PC-3 (cell line): ENCODE data around the gene CAMK2B. TPM values are rescaled to one million over a fixed set of nuclear protein-coding genes. Genes with fewer than 3 reads are reported as not detected.
"Not testable (repeated sequence)": the region's sequence is repeated elsewhere in the genome, so short reads cannot be mapped to it uniquely, and the experiment has no call there.

Experiments used
- ATAC-seq: fragments of 200-7000 bp; cut with Tn5 transposase; 2 replicates; pipeline ENCODE4 v1.9.1; 2020; ENCODE audit warnings: mild to moderate bottlenecking, moderate library complexity
- BruUV-seq: library from RNA; stranded (reverse); fragments of 400-500 nt; replicated peaks from 2 replicates; lab custom pipeline; 2021; lab: Mats Ljungman, UMichigan
- CTCF ChIA-PET: fragments of 300-600 bp; sonication (Branson Sonifier 250); formaldehyde crosslinking; loops from one replicate; lab custom pipeline; 2022; ENCODE audit warnings: antibody characterized with exemption; lab: Charles Lee
- POLR2A ChIA-PET: fragments of 300-600 bp; sonication (Branson Sonifier 250); formaldehyde crosslinking; loops from one replicate; lab custom pipeline; 2022; ENCODE audit warnings: antibody characterized with exemption; ENCODE audit not compliant: unreplicated experiment; lab: Charles Lee
- DNase-seq: peaks from one replicate; pipeline ENCODE4 v3.0.0-alpha.2; 2015
- H2AFZ ChIP-seq: fragments of 300-600 bp; sonication (generic); 2 replicates; pipeline ENCODE4 v1.6.0; 2016; ENCODE audit warnings: antibody characterized with exemption, low read length
- H3F3A ChIP-seq: fragments of 300-600 bp; sonication (generic); one replicate; pipeline ENCODE4 v1.6.0; 2017; ENCODE audit warnings: antibody characterized with exemption, low read length, control low read depth, mild to moderate bottlenecking; ENCODE audit not compliant: unreplicated experiment
- H3K27ac ChIP-seq: fragments of 300-600 bp; sonication (generic); 2 replicates; pipeline ENCODE4 v1.5.1; 2016; ENCODE audit warnings: mild to moderate bottlenecking, low read length
- H3K27me3 ChIP-seq: fragments of 300-600 bp; sonication (generic); 2 replicates; pipeline ENCODE4 v1.6.1; 2016; ENCODE audit warnings: low read length, mixed read lengths
- H3K36me3 ChIP-seq: fragments of 300-600 bp; sonication (generic); 2 replicates; pipeline ENCODE4 v1.6.1; 2016; ENCODE audit warnings: low read depth, mixed run types, low read length, mixed read lengths
- H3K4me1 ChIP-seq: fragments of 300-600 bp; sonication (generic); 2 replicates; pipeline ENCODE4 v1.5.1; 2016; ENCODE audit warnings: low read length; ENCODE audit not compliant: insufficient read depth
- H3K4me2 ChIP-seq: fragments of 300-600 bp; sonication (generic); 2 replicates; pipeline ENCODE4 v1.6.0; 2016; ENCODE audit warnings: low read length
- H3K4me3 ChIP-seq: fragments of 300-600 bp; sonication (generic); 2 replicates; pipeline ENCODE4 v1.5.1; 2016; ENCODE audit warnings: mild to moderate bottlenecking, low read length, mixed read lengths
- H3K79me2 ChIP-seq: fragments of 300-600 bp; sonication (generic); 2 replicates; pipeline ENCODE4 v1.6.1; 2017; ENCODE audit warnings: low read length, mixed read lengths
- H3K9ac ChIP-seq: fragments of 300-600 bp; sonication (generic); 2 replicates; pipeline ENCODE4 v1.6.0; 2016; ENCODE audit warnings: mild to moderate bottlenecking, low read length
- H3K9me2 ChIP-seq: fragments of 300-600 bp; sonication (generic); replicated peaks from 2 replicates; pipeline ENCODE4 v1.6.1; 2016; ENCODE audit warnings: mixed run types, low read length, mixed read lengths
- H3K9me3 ChIP-seq: fragments of 300-600 bp; sonication (generic); 2 replicates; pipeline ENCODE4 v1.6.1; 2016; ENCODE audit warnings: low read length, mixed read lengths
- H4K20me1 ChIP-seq: fragments of 300-600 bp; sonication (generic); 2 replicates; pipeline ENCODE4 v1.6.1; 2016; ENCODE audit warnings: low read length, mixed read lengths
- CTCF ChIP-seq: fragments of 300-600 bp; sonication (generic); conservative IDR thresholded peaks from 2 replicates; pipeline ENCODE4 v1.5.1; 2017; ENCODE audit warnings: antibody characterized with exemption, low read depth, mild to moderate bottlenecking, low read length
- EZH2 ChIP-seq: fragments of 300-600 bp; sonication (generic); IDR thresholded peaks from one replicate; pipeline ENCODE4 v1.6.1; 2017; ENCODE audit warnings: antibody characterized with exemption, mild to moderate bottlenecking, low read length; ENCODE audit not compliant: unreplicated experiment
- EZH2phosphoT487 ChIP-seq: fragments of 300-600 bp; sonication (generic); IDR thresholded peaks from 2 replicates; pipeline ENCODE4 v1.6.1; 2018; ENCODE audit warnings: mild to moderate bottlenecking, antibody characterized with exemption, low read length, borderline replicate concordance
- intact Hi-C: fragments of 100-400 bp; cut with micrococcal nuclease; formaldehyde crosslinking; loops from 2 replicates; pipeline ENCODE4 v1.9.0; 2023
- total RNA-seq: library from RNA; depleted of rRNA; stranded (reverse); fragments of >200 nt; gene quantifications from 2 replicates; pipeline ENCODE4 v1.2.3, GENCODE V29; 2014

Gene CAMK2B
- total RNA-seq, 1 experiment from 2014 or later = 1.2 TPM

- ChIA-PET POLR2A (no interaction called here), CTCF (no interaction called here)
- ATAC-seq (no peak), DNase-seq (no peak)
- intact Hi-C loops = no loop called here
- no peak overlapping the region for H3K27ac ChIP-seq
- H3K9ac ChIP-seq = no peak overlapping the region
- TF ChIP-seq EZH2phosphoT487 (no peak), EZH2 (no peak)
- no peak overlapping the region for H2AFZ ChIP-seq
- no peaks in the 10 kb centered on the region for H3F3A ChIP-seq
- H3K79me2 ChIP-seq = peaks cover 42% of the 10 kb centered on the region
- peaks cover 8% of the 10 kb centered on the region for H3K4me1 ChIP-seq
- peaks cover 30% of the 10 kb centered on the region for H4K20me1 ChIP-seq
- H3K27me3 ChIP-seq = no peaks in the 10 kb centered on the region
- no peaks in the 10 kb centered on the region for H3K9me3 ChIP-seq
- BruUV-seq = no TSS peak
- no peak overlapping the region for H3K4me2 ChIP-seq
- peaks cover 49% of the 10 kb centered on the region; the same call in 1 of the 2 replicates for H3K36me3 ChIP-seq
- no peaks in the 10 kb centered on the region for H3K9me2 ChIP-seq
- no peak overlapping the region for H3K4me3 ChIP-seq
Observed at GRCh38 chr7:44206008-44206407, 119.4 kb downstream of the CAMK2B start.

- ATAC-seq (no peak), DNase-seq (peak; percentile 4)
- Histone ChIP-seq H3K36me3 (peaks cover 20% of the 10 kb centered on the region; the same call in 1 of the 2 replicates), H3K27me3 (no peaks in the 10 kb centered on the region), H3K27ac (no peak overlapping the region), H4K20me1 (peaks cover 30% of the 10 kb centered on the region), H3K9me3 (no peaks in the 10 kb centered on the region), H3K4me3 (peak overlapping the region; percentile 99), H3K4me1 (peaks cover 8% of the 10 kb centered on the region), H3K9ac (peak overlapping the region; percentile 94), H2AFZ (no peak overlapping the region), H3F3A (no peaks in the 10 kb centered on the region), H3K9me2 (no peaks in the 10 kb centered on the region), H3K79me2 (peaks cover 45% of the 10 kb centered on the region), H3K4me2 (peak overlapping the region; percentile 94)
- ChIA-PET POLR2A (no interaction called here), CTCF (no interaction called here)
- TF ChIP-seq CTCF = no peak
- no peak for TF ChIP-seq EZH2
- no peak for TF ChIP-seq EZH2phosphoT487
- intact Hi-C loops = no loop called here
- no TSS peak for BruUV-seq
Observed at GRCh38 chr7:44201813-44202212, 123.6 kb downstream of the CAMK2B start.

- peak within 1 kb of the TSS; percentile 94 for H3K4me2 ChIP-seq
- CTCF ChIA-PET = no interaction called here
- intact Hi-C loops = no loop called here
- ATAC-seq (peak; percentile 97), DNase-seq (peak; percentile 98)
- peaks cover 12% of the 10 kb centered on the region for H3K4me1 ChIP-seq
- H3K9me2 ChIP-seq = no peaks in the 10 kb centered on the region
- peak within 1 kb of the TSS; percentile 78; the same call in 1 of the 2 replicates for H2AFZ ChIP-seq
- H3K9me3 ChIP-seq = no peaks in the 10 kb centered on the region
- H3K27ac ChIP-seq = peak within 1 kb of the TSS; percentile 27
- H3K9ac ChIP-seq = peak within 1 kb of the TSS; percentile 94
- no peaks in the 10 kb centered on the region for H3F3A ChIP-seq
- H4K20me1 ChIP-seq = peaks cover 30% of the 10 kb centered on the region
- H3K36me3 ChIP-seq = peaks cover 17% of the 10 kb centered on the region; the same call in 1 of the 2 replicates
- no TSS peak for BruUV-seq
- peaks cover 45% of the 10 kb centered on the region for H3K79me2 ChIP-seq
- POLR2A ChIA-PET = interaction anchor here (0.5 kb wide), 1 partner anchor 352 kb away, joined by 8 read pairs; no protein-coding TSS in a partner anchor
- TF ChIP-seq EZH2 (no peak), CTCF (peak; percentile 49)
- no peaks in the 10 kb centered on the region for H3K27me3 ChIP-seq
- H3K4me3 ChIP-seq = peak within 1 kb of the TSS; percentile 99
Observed at GRCh38 chr7:44200699-44201461, 124.5 kb downstream of the CAMK2B start, which contains the start of gene YKT6. YKT6 (plus strand) TSS chr7:44200978; CDS start chr7:44201136, 158 bp downstream.

GRCh38 chr7:44200163-44200562, 125.2 kb downstream of the CAMK2B start:
- POLR2A ChIA-PET = interaction anchor here (0.5 kb wide), 1 partner anchor 353 kb away, joined by 8 read pairs; no protein-coding TSS in a partner anchor

More at GRCh38 chr7:44200163-44200562, 125.2 kb downstream of the CAMK2B start:
- intact Hi-C loops, H3K4me3 ChIP-seq, H2AFZ ChIP-seq, H3K9me2 ChIP-seq, DNase-seq, H3F3A ChIP-seq, H3K9me3 ChIP-seq, H3K4me2 ChIP-seq, CTCF ChIA-PET, BruUV-seq, H3K27me3 ChIP-seq, H3K27ac ChIP-seq, ATAC-seq: not testable (repeated sequence)
- Histone ChIP-seq H3K9ac (peak overlapping the region; percentile 94; the same call in 1 of the 2 replicates), H3K36me3 (peaks cover 10% of the 10 kb centered on the region; the same call in 1 of the 2 replicates), H4K20me1 (peaks cover 30% of the 10 kb centered on the region), H3K4me1 (peaks cover 16% of the 10 kb centered on the region), H3K79me2 (peaks cover 44% of the 10 kb centered on the region)
